Mesendoderm (in vitro differentiated cells): ENCODE measurements around the gene CLEC3B.

ENCODE experiments used
- DNase-seq: peaks from one replicate; pipeline ENCODE4 v3.0.0; 2013
- H2AK5ac ChIP-seq: 2 replicates; pipeline ENCODE4 v1.6.1; 2013; ENCODE audit warnings: low read length, inconsistent platforms
- H2BK120ac ChIP-seq: 2 replicates; pipeline ENCODE4 v1.6.1; 2013; ENCODE audit warnings: low read depth, mild to moderate bottlenecking, low read length, moderate library complexity, mixed read lengths
- H2BK15ac ChIP-seq: replicated peaks from 2 replicates; pipeline ENCODE4 v1.6.1; 2013; ENCODE audit warnings: low read depth, mild to moderate bottlenecking, moderate library complexity
- H2BK5ac ChIP-seq: 2 replicates; pipeline ENCODE4 v1.6.1; 2013; ENCODE audit warnings: low read length, inconsistent platforms
- H3K18ac ChIP-seq: 2 replicates; pipeline ENCODE4 v1.6.1; 2013; ENCODE audit warnings: mild to moderate bottlenecking, low read length, mixed read lengths
- H3K23ac ChIP-seq: one replicate; pipeline ENCODE4 v1.6.1; 2013; ENCODE audit warnings: low read length
- H3K27ac ChIP-seq: 2 replicates; pipeline ENCODE4 v1.5.1; 2013; ENCODE audit warnings: low read depth, mild to moderate bottlenecking, inconsistent platforms, low read length, moderate library complexity
- H3K27me3 ChIP-seq: 2 replicates; pipeline ENCODE4 v1.6.1; 2013; ENCODE audit warnings: low read length, control low read depth, mild to moderate bottlenecking, inconsistent platforms; ENCODE audit not compliant: insufficient read depth, poor library complexity
- H3K36me3 ChIP-seq: 2 replicates; pipeline ENCODE4 v1.6.1; 2013; ENCODE audit warnings: low read length, inconsistent platforms; ENCODE audit not compliant: control insufficient read depth, insufficient read depth
- H3K4ac ChIP-seq: one replicate; pipeline ENCODE4 v1.6.1; 2013; ENCODE audit warnings: low read depth, mild to moderate bottlenecking, low read length, moderate library complexity
- H3K4me1 ChIP-seq: 2 replicates; pipeline ENCODE4 v1.6.1; 2013; ENCODE audit warnings: low read depth, low read length, inconsistent platforms; ENCODE audit not compliant: control insufficient read depth
- H3K4me2 ChIP-seq: 2 replicates; pipeline ENCODE4 v1.6.1; 2013; ENCODE audit warnings: low read length
- H3K4me3 ChIP-seq: 2 replicates; pipeline ENCODE4 v1.5.1; 2013; ENCODE audit warnings: mild to moderate bottlenecking, low read length
- H3K56ac ChIP-seq: one replicate; pipeline ENCODE4 v1.6.1; 2013; ENCODE audit warnings: low read length
- H3K79me1 ChIP-seq: 2 replicates; pipeline ENCODE4 v1.6.1; 2013; ENCODE audit warnings: low read length, inconsistent platforms
- H3K79me2 ChIP-seq: 2 replicates; pipeline ENCODE4 v1.6.1; 2013; ENCODE audit warnings: mild to moderate bottlenecking, low read length; ENCODE audit not compliant: control insufficient read depth, insufficient read depth
- H3K9ac ChIP-seq: 2 replicates; pipeline ENCODE4 v1.6.1; 2013; ENCODE audit warnings: low read length, inconsistent platforms
- H4K5ac ChIP-seq: one replicate; pipeline ENCODE4 v1.6.1; 2013; ENCODE audit warnings: low read length
- H4K8ac ChIP-seq: one replicate; pipeline ENCODE4 v1.6.1; 2013; ENCODE audit warnings: low read depth, mild to moderate bottlenecking, control low read depth, low read length, moderate library complexity
- WGBS: extraction: QIAGEN DNeasy Blood & Tissue Kit; methylation state at CpG from one replicate; pipeline ENCODE4 v1.1.7; 2013; ENCODE audit warnings: low lambda C conversion rate, missing lambda C conversion rate; ENCODE audit not compliant: insufficient coverage; ENCODE audit errors: extremely low coverage; 5-methylcytosine and 5-hydroxymethylcytosine counted together

The CLEC3B gene

GRCh38 chr3:45065373-45065720 is 39.2 kb downstream of the CLEC3B start:
- Histone ChIP-seq H3K79me1 (no peaks in the 10 kb centered on the region), H3K4me2 (no peak overlapping the region), H3K36me3 (no peaks in the 10 kb centered on the region), H3K4me1 (peaks cover 3% of the 10 kb centered on the region), H3K79me2 (no peaks in the 10 kb centered on the region), H2BK120ac (no peak overlapping the region), H3K9ac (no peak overlapping the region), H2BK15ac (no peak overlapping the region), H4K5ac (no peak overlapping the region), H3K27ac (no peak overlapping the region), H2BK5ac (no peak overlapping the region), H3K4ac (no peak overlapping the region), H3K23ac (no peak overlapping the region), H3K27me3 (no peaks in the 10 kb centered on the region), H3K56ac (no peak overlapping the region), H2AK5ac (no peak overlapping the region), H4K8ac (no peak overlapping the region), H3K4me3 (no peak overlapping the region), H3K18ac (no peak overlapping the region)
- no peak for DNase-seq
- WGBS = no CpG with 5 or more reads among the region's 1 CpG

- Histone ChIP-seq H3K9ac (no peak overlapping the region), H2BK120ac (no peak overlapping the region), H3K4me1 (no peaks in the 10 kb centered on the region), H4K8ac (no peak overlapping the region), H3K18ac (no peak overlapping the region), H2BK15ac (no peak overlapping the region), H3K4me3 (no peak overlapping the region), H3K23ac (no peak overlapping the region), H3K79me2 (no peaks in the 10 kb centered on the region), H3K4ac (no peak overlapping the region), H3K27me3 (no peaks in the 10 kb centered on the region), H2BK5ac (no peak overlapping the region), H3K27ac (no peak overlapping the region), H3K36me3 (no peaks in the 10 kb centered on the region), H4K5ac (no peak overlapping the region), H3K4me2 (no peak overlapping the region), H3K79me1 (no peaks in the 10 kb centered on the region), H2AK5ac (no peak overlapping the region), H3K56ac (no peak overlapping the region)
- no CpG with 5 or more reads among the region's 3 CpGs for WGBS
- no peak for DNase-seq
Observed at GRCh38 chr3:45066109-45066801, 40.2 kb downstream of the CLEC3B start.

- H3K79me2 ChIP-seq = no peaks in the 10 kb centered on the region
- no peak overlapping the region for H2BK5ac ChIP-seq
- H3K4me3 ChIP-seq = no peak overlapping the region
- no peaks in the 10 kb centered on the region for H3K4me1 ChIP-seq
- H2BK120ac ChIP-seq = no peak overlapping the region
- H3K9ac ChIP-seq = no peak overlapping the region
- H3K27me3 ChIP-seq = no peaks in the 10 kb centered on the region
- DNase-seq = no peak
- H3K36me3 ChIP-seq = no peaks in the 10 kb centered on the region
- no peak overlapping the region for H2AK5ac ChIP-seq
- H4K8ac ChIP-seq = no peak overlapping the region
- WGBS = no CpG with 5 or more reads among the region's 4 CpGs
- no peak overlapping the region for H4K5ac ChIP-seq
- no peak overlapping the region for H2BK15ac ChIP-seq
- no peak overlapping the region for H3K23ac ChIP-seq
- no peak overlapping the region for H3K4ac ChIP-seq
- H3K27ac ChIP-seq = no peak overlapping the region
- H3K4me2 ChIP-seq = no peak overlapping the region
- H3K56ac ChIP-seq = no peak overlapping the region
- no peaks in the 10 kb centered on the region for H3K79me1 ChIP-seq
- H3K18ac ChIP-seq = no peak overlapping the region
Observed at GRCh38 chr3:45067486-45067885, 41.4 kb downstream of the CLEC3B start.

GRCh38 chr3:45067941-45068340 is 41.8 kb downstream of the CLEC3B start:
- no peak overlapping the region for H3K27ac ChIP-seq
- no peak overlapping the region for H4K8ac ChIP-seq
- no peaks in the 10 kb centered on the region for H3K27me3 ChIP-seq
- DNase-seq = no peak
- no peak overlapping the region for H3K4me2 ChIP-seq
- no peaks in the 10 kb centered on the region for H3K79me2 ChIP-seq
- no peak overlapping the region for H4K5ac ChIP-seq
- WGBS = no CpG with 5 or more reads among the region's 3 CpGs
- no peak overlapping the region for H2BK120ac ChIP-seq
- no peak overlapping the region for H3K9ac ChIP-seq
- H3K56ac ChIP-seq = no peak overlapping the region
- H3K4me3 ChIP-seq = no peak overlapping the region
- no peaks in the 10 kb centered on the region for H3K4me1 ChIP-seq
- no peak overlapping the region for H3K23ac ChIP-seq
- no peak overlapping the region for H2AK5ac ChIP-seq
- no peaks in the 10 kb centered on the region for H3K79me1 ChIP-seq
- H3K18ac ChIP-seq = no peak overlapping the region
- no peak overlapping the region for H2BK5ac ChIP-seq
- no peaks in the 10 kb centered on the region for H3K36me3 ChIP-seq
- no peak overlapping the region for H2BK15ac ChIP-seq
- H3K4ac ChIP-seq = no peak overlapping the region

- Histone ChIP-seq H3K36me3 (no peaks in the 10 kb centered on the region), H4K5ac (no peak overlapping the region), H3K9ac (no peak overlapping the region), H3K4me1 (no peaks in the 10 kb centered on the region), H3K79me2 (no peaks in the 10 kb centered on the region), H2BK120ac (no peak overlapping the region), H3K56ac (no peak overlapping the region), H2BK15ac (no peak overlapping the region), H3K23ac (no peak overlapping the region), H3K79me1 (no peaks in the 10 kb centered on the region), H3K27me3 (no peaks in the 10 kb centered on the region), H3K4ac (no peak overlapping the region), H2BK5ac (no peak overlapping the region), H4K8ac (no peak overlapping the region), H3K18ac (no peak overlapping the region), H2AK5ac (no peak overlapping the region), H3K27ac (no peak overlapping the region), H3K4me3 (no peak overlapping the region), H3K4me2 (no peak overlapping the region)
- no peak for DNase-seq
Observed at GRCh38 chr3:45071075-45071474, 45.0 kb downstream of the CLEC3B start.
